HepG2 (cell line): Measurements from ENCODE around the gene HNF1B. TPM values are rescaled to one million over a fixed set of nuclear protein-coding genes. Genes with fewer than 3 reads are reported as not detected.

ENCODE experiments used
- ATAC-seq: fragments of 200-7000 bp; cut with Tn5 transposase; 3 replicates; pipeline ENCODE4 v1.9.1; 2020; ENCODE audit warnings: mild to moderate bottlenecking, moderate library complexity
- BruUV-seq: library from RNA; stranded (reverse); fragments of 400-500 nt; replicated peaks from 2 replicates; lab custom pipeline; 2021; lab: Mats Ljungman, UMichigan
- CTCF ChIA-PET: fragments of 300-600 bp; formaldehyde crosslinking; extraction: SDS; loops from one replicate; lab custom pipeline; 2021; ENCODE audit warnings: low total read pairs, inconsistent platforms, low intra/inter-chr PET ratio; lab: Yijun Ruan, JAX
- POLR2A ChIA-PET: fragments of 350-600 bp; sonication (Branson Sonifier 250); formaldehyde crosslinking; loops from one replicate; lab custom pipeline; 2020; ENCODE audit warnings: antibody characterized with exemption, inconsistent platforms; lab: Yijun Ruan, JAX
- DNase-seq: peaks from one replicate; pipeline ENCODE4 v3.0.0-alpha.2; 2015; ENCODE audit warnings: low spot score
- FAIRE-seq: peaks from 3 replicates; lab custom pipeline; 2011; peaks lifted over from hg19 to GRCh38; lab: Jason Lieb, UNC
- H2AFZ ChIP-seq: one replicate; pipeline ENCODE4 v1.6.1; 2011; ENCODE audit warnings: low read length, inconsistent platforms
- H3K27ac ChIP-seq: fragments of 300-600 bp; 3 replicates; pipeline ENCODE4 v1.8.0; 2011; ENCODE audit warnings: mixed run types, mild to moderate bottlenecking, mixed read lengths, low read length, inconsistent platforms; ENCODE audit not compliant: insufficient read depth; ENCODE audit errors: extremely low read length
- H3K27me3 ChIP-seq, 2 experiments: fragments of 200-600 bp in 1 of 2; 2 replicates in 1 of 2; 3 replicates in 1 of 2; pipeline versions ENCODE4 v1.6.0 to v1.8.0; 2011; ENCODE audit warnings: low read length in 2 of 2, mild to moderate bottlenecking in 2 of 2, moderate library complexity in 2 of 2, inconsistent platforms in 1 of 2; ENCODE audit not compliant: insufficient read depth in 2 of 2, control insufficient read depth in 1 of 2
- H3K36me3 ChIP-seq, 2 experiments: fragments of 200-600 bp in 1 of 2; replicated peaks in 1 of 2; 2 replicates in 1 of 2; 3 replicates in 1 of 2; pipeline versions ENCODE4 v1.5.1 to v1.8.0; 2011; ENCODE audit warnings: low read length in 2 of 2, inconsistent platforms in 1 of 2; ENCODE audit not compliant: insufficient read depth in 2 of 2, control insufficient read depth in 1 of 2
- H3K4me1 ChIP-seq: 2 replicates; pipeline ENCODE4 v1.5.1; 2012; ENCODE audit warnings: low read length, inconsistent platforms; ENCODE audit not compliant: insufficient read depth
- H3K4me2 ChIP-seq: 2 replicates; pipeline ENCODE4 v1.6.0; 2011; ENCODE audit warnings: low read depth, low read length, inconsistent platforms
- H3K4me3 ChIP-seq, 3 experiments: fragments of 200-600 bp in 1 of 3; sonication (generic), shearing (Covaris generic) in 1 of 3; replicated peaks in 1 of 3; 2 replicates each; pipeline ENCODE4 v1.5.1; 2011 to 2016; ENCODE audit warnings: low read length in 3 of 3, inconsistent platforms in 2 of 3, low read depth in 2 of 3, mild to moderate bottlenecking in 2 of 3, control low read depth in 1 of 3, mixed read lengths in 1 of 3; ENCODE audit not compliant: insufficient read depth in 1 of 3
- H3K79me2 ChIP-seq: one replicate; pipeline ENCODE4 v1.6.1; 2011; ENCODE audit warnings: low read length, inconsistent platforms; ENCODE audit not compliant: insufficient read depth
- H3K9ac ChIP-seq: 2 replicates; pipeline ENCODE4 v1.6.0; 2011; ENCODE audit warnings: mild to moderate bottlenecking, low read depth, low read length, inconsistent platforms; ENCODE audit not compliant: insufficient read depth
- H3K9me3 ChIP-seq: 2 replicates; pipeline ENCODE4 v1.5.1; 2012; ENCODE audit warnings: mild to moderate bottlenecking, low read length
- H4K20me1 ChIP-seq: 2 replicates; pipeline ENCODE4 v1.6.0; 2011; ENCODE audit warnings: inconsistent platforms, mild to moderate bottlenecking, low read length, moderate library complexity; ENCODE audit not compliant: insufficient read depth
- CTCF ChIP-seq: sonication (generic); formaldehyde crosslinking; IDR thresholded peaks from 2 replicates; pipeline ENCODE4 v1.5.0; 2020; ENCODE audit warnings: mild to moderate bottlenecking, missing genetic modification reagents, moderate library complexity
- EHMT2 ChIP-seq: fragments of 200-600 bp; sonication (generic); IDR thresholded peaks from 2 replicates; pipeline ENCODE4 v1.7.0; 2017; ENCODE audit warnings: antibody characterized with exemption, low read depth, low read length, borderline replicate concordance
- HCFC1 ChIP-seq: fragments of 150-350 bp; IDR thresholded peaks from 2 replicates; pipeline ENCODE4 v1.6.1; 2014; ENCODE audit warnings: low read depth, low read length
- IKZF5 ChIP-seq: IDR thresholded peaks from 2 replicates; pipeline ENCODE4 v1.6.1; 2018; ENCODE audit warnings: missing genetic modification reagents, mild to moderate bottlenecking, missing compliant biosample characterization
- KDM5A ChIP-seq: fragments of 200-600 bp; sonication (generic); IDR thresholded peaks from 2 replicates; pipeline ENCODE4 v1.7.0; 2018; ENCODE audit warnings: antibody characterized with exemption, mild to moderate bottlenecking, low read length, borderline replicate concordance
- MBD4 ChIP-seq: IDR thresholded peaks from 2 replicates; pipeline ENCODE4 v1.6.1; 2012; ENCODE audit warnings: low read length, inconsistent platforms, borderline replicate concordance
- PAF1 ChIP-seq: IDR thresholded peaks from 2 replicates; pipeline ENCODE4 v1.6.1; 2016; ENCODE audit warnings: missing genetic modification reagents, missing compliant biosample characterization
- RAD21 ChIP-seq: fragments of 450-650 bp; formaldehyde crosslinking; IDR thresholded peaks from 2 replicates; pipeline ENCODE4 v1.5.0; 2020; ENCODE audit warnings: mild to moderate bottlenecking
- RORA ChIP-seq: sonication (generic); formaldehyde crosslinking; IDR thresholded peaks from 2 replicates; pipeline ENCODE4 v1.5.0; 2020; ENCODE audit warnings: mild to moderate bottlenecking, missing genetic modification reagents, moderate library complexity
- STAG1 ChIP-seq: sonication (generic); formaldehyde crosslinking; IDR thresholded peaks from 2 replicates; pipeline ENCODE4 v1.4.0; 2020; ENCODE audit warnings: missing genetic modification reagents
- TEAD3 ChIP-seq: optimal IDR thresholded peaks from 2 replicates; pipeline ENCODE3; 2016; ENCODE audit warnings: borderline replicate concordance
- YY1 ChIP-seq: IDR thresholded peaks from 2 replicates; pipeline ENCODE4 v1.6.1; 2011; ENCODE audit warnings: low read length, low read depth, moderate library complexity, mild to moderate bottlenecking; ENCODE audit not compliant: insufficient read depth, insufficient replicate concordance
- ZMAT5 ChIP-seq: sonication (generic); formaldehyde crosslinking; IDR thresholded peaks from 2 replicates; pipeline ENCODE4 v1.5.0; 2020; ENCODE audit warnings: mild to moderate bottlenecking, low read depth, missing genetic modification reagents, borderline replicate concordance
- ZNF460 ChIP-seq: sonication (generic); formaldehyde crosslinking; IDR thresholded peaks from 2 replicates; pipeline ENCODE4 v1.5.1; 2020; ENCODE audit warnings: missing genetic modification reagents, mild to moderate bottlenecking, borderline replicate concordance
- ZNF644 ChIP-seq: IDR thresholded peaks from 2 replicates; pipeline ENCODE4 v1.6.1; 2016; ENCODE audit warnings: low read depth
- WGBS: methylation state at CpG from one replicate; pipeline ENCODE4 v1.1.6; 2017; ENCODE audit warnings: low lambda C conversion rate; 5-methylcytosine and 5-hydroxymethylcytosine counted together
- in situ Hi-C: cut with HindIII; loops from 2 replicates; pipeline ENCODE4 v1.10.0; 2017; ENCODE audit warnings: low pct_unique_long_range_greater_than_20kb; ENCODE audit not compliant: extremely low pct_ligation_motif_present
- intact Hi-C: fragments of 100-400 bp; cut with micrococcal nuclease; formaldehyde crosslinking; loops from one replicate; pipeline ENCODE4 v1.10.0; 2022; ENCODE audit not compliant: unreplicated experiment
- polyA plus RNA-seq, 8 experiments: library from polyadenylated mRNA; depleted of rRNA in 3 of 8; stranded (reverse) in 7 of 8; unstranded in 1 of 8; fragments of >200 nt; fragmentation: Illumina TruSeq in 4 of 8; extraction: Trizol in 4 of 8; gene quantifications; 2 replicates each; pipeline versions ENCODE4 v1.2.1 to v1.2.3, GENCODE V29; 2011 to 2016; ENCODE audit warnings: low read depth in 4 of 8, missing spikeins in 1 of 8, mixed read lengths in 1 of 8; ENCODE audit not compliant: insufficient read depth in 1 of 8
- total RNA-seq, 5 experiments: library from RNA; depleted of rRNA; stranded (reverse); fragments of >200 nt; fragmentation: Illumina TruSeq; extraction: Trizol; gene quantifications; 2 replicates each; pipeline ENCODE4 v1.2.3, GENCODE V29; 2016; ENCODE audit warnings: low read depth in 1 of 5

The HNF1B gene
- total and polyA plus RNA-seq, 2 of the 13 experiments (the other 11 are each of a cell fraction or from before 2014, with no cell fraction given), result 1.9 to 5.3 TPM

- Histone ChIP-seq H3K9me3 (no peaks in the 10 kb centered on the region), H3K27me3 (peaks cover 6 to 24% of the 10 kb centered on the region in 2 experiments; a peak in 4 of 5 replicates), H3K36me3 (no peaks in the 10 kb centered on the region), H3K27ac (no peak overlapping the region), H4K20me1 (no peaks in the 10 kb centered on the region), H3K4me3 (no peak overlapping the region), H3K79me2 (no peaks in the 10 kb centered on the region), H3K4me1 (peaks cover 36% of the 10 kb centered on the region), H2AFZ (no peak overlapping the region), H3K9ac (no peak overlapping the region), H3K4me2 (no peak overlapping the region)
- TF ChIP-seq RAD21 (peak; percentile 31; the same call in 1 of the 2 replicates), EHMT2 (peak; percentile 86), ZMAT5 (CRISPR knock-in tag) (no peak), STAG1 (CRISPR knock-in tag) (peak; percentile 65), CTCF (CRISPR knock-in tag) (peak; percentile 66), RORA (CRISPR knock-in tag) (no peak), PAF1 (no peak), IKZF5 (CRISPR knock-in tag) (no peak), ZNF644 (peak; percentile 53; the same call in 1 of the 2 replicates), ZNF460 (CRISPR knock-in tag) (no peak), KDM5A (no peak), HCFC1 (no peak), YY1 (peak; percentile 28), TEAD3 (CRISPR knock-in tag) (peak; percentile 25), MBD4 (no peak)
- POLR2A ChIA-PET, result no interaction called here
- in situ Hi-C loops, result no loop called here
- WGBS, result 33% methylated on average over 19 of the region's 19 CpGs
- CTCF ChIA-PET, result no interaction called here
- peak; percentile 45 for DNase-seq
- no peak for ATAC-seq
- intact Hi-C loops, result loop anchor here (10.0 kb wide), 1 partner anchor 53 kb away; no protein-coding TSS in a partner anchor
- FAIRE-seq, result no peak
- no TSS peak for BruUV-seq
These were observed 46.9 kb upstream of the HNF1B start for GRCh38 chr17:37791447-37792399.
